GM12892 (cell line): ENCODE results near the gene RIPK4.

Experiments used
- POLR2A ChIP-seq: IDR thresholded peaks from 2 replicates; pipeline ENCODE4 v1.6.1; 2011; ENCODE audit warnings: low read depth, low read length, control low read depth
- POLR2AphosphoS5 ChIP-seq: IDR thresholded peaks from 2 replicates; pipeline ENCODE4 v1.6.1; 2011; ENCODE audit warnings: low read depth, low read length, control low read depth
- TAF1 ChIP-seq: IDR thresholded peaks from 2 replicates; pipeline ENCODE4 v1.6.1; 2011; ENCODE audit warnings: low read depth, mild to moderate bottlenecking, control low read depth, low read length, borderline replicate concordance

GRCh38 chr21:41733951-41734689 is 32.7 kb downstream of the RIPK4 start:
- TF ChIP-seq POLR2AphosphoS5 = no peak
- no peak for TF ChIP-seq POLR2A
- TF ChIP-seq TAF1 = no peak
